Gastrocnemius medialis (tissue), 4 donors: ENCODE measurements around the gene DDX54.

Experiments
- POLR2A ChIP-seq, 2 donors: fragments of 450-650 bp; IDR thresholded peaks; one replicate each; pipeline ENCODE4 v1.6.1; 2017; ENCODE audit warnings: antibody characterized with exemption in 2 of 2, mild to moderate bottlenecking in 2 of 2, moderate library complexity in 2 of 2
- TF ChIP-seq, protein P1 (sequence below), 5 experiments: fragments of 450-650 bp in 3 of 5; fragments of 200-600 bp in 2 of 5; sonication (generic) in 2 of 5; IDR thresholded peaks in 4 of 5; conservative IDR thresholded peaks in 1 of 5; 1 replicate in 4 of 5; 2 replicates in 1 of 5; pipeline ENCODE4 v1.5.1; 2016 to 2019; ENCODE audit warnings: antibody characterized with exemption in 5 of 5, mild to moderate bottlenecking in 3 of 5, moderate library complexity in 3 of 5

DNA sequence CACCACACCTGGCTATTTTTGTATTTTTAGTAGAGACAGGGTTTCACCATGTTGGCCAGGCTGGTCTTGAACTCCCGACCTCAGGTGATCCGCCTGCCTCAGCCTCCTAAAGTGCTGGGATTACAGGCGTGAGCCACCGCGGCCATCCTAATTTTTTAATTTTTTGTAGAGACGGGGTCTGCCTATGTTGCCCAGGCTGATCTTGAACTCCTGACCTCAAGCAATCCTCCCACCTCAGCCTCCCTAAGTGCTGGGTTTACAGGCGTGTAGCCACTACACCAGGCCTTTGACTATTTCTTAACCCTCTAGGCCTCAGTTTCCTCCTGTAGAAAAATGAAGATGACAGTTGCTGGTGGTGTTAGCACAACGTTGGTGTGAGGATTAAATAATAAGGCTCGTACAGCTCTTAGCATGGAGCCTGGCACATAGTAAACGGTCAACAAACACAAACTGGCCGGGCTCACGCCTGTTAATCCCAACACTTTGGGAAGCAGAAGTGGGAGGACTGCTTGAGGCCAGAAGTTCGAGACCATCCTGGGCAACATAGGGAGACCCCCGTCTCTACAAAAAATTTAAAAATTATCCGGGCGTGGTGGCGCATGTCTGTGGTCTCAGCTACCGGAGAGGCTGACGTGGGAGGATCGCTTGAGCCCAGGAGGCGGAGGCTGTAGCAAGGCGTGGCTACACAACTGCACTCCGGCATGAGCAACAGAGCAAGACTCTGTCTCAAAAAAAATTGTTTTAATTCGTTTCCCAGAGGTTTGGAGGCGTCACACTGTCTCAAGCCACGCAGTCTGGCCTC is 979 bp downstream of the DDX54 start:
- TF ChIP-seq, protein P1, sequence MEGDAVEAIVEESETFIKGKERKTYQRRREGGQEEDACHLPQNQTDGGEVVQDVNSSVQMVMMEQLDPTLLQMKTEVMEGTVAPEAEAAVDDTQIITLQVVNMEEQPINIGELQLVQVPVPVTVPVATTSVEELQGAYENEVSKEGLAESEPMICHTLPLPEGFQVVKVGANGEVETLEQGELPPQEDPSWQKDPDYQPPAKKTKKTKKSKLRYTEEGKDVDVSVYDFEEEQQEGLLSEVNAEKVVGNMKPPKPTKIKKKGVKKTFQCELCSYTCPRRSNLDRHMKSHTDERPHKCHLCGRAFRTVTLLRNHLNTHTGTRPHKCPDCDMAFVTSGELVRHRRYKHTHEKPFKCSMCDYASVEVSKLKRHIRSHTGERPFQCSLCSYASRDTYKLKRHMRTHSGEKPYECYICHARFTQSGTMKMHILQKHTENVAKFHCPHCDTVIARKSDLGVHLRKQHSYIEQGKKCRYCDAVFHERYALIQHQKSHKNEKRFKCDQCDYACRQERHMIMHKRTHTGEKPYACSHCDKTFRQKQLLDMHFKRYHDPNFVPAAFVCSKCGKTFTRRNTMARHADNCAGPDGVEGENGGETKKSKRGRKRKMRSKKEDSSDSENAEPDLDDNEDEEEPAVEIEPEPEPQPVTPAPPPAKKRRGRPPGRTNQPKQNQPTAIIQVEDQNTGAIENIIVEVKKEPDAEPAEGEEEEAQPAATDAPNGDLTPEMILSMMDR (IDR thresholded peaks at IDR 0.05 in 4 of 5, conservative IDR thresholded peaks at IDR 0.05 in 1 of 5), result no peak
- TF ChIP-seq POLR2A (IDR thresholded peaks at IDR 0.05), result no peak
